ENCODE data around the gene LPGAT1. TPM values are rescaled to one million over a fixed set of nuclear protein-coding genes. Genes with fewer than 3 reads are reported as not detected.

The LPGAT1 gene
- total RNA-seq, 1 donor from 2014 or later, result 35.5 TPM

GRCh38 chr1:211705467-211706091 is 125.0 kb downstream of the LPGAT1 start:
- no peak for TF ChIP-seq CTCF (conservative IDR thresholded peaks at IDR 0.05; ENCODE audit: low read depth, low read length)
- H3K4me3 ChIP-seq (ENCODE audit: low read depth, low read length), result no peak overlapping the region
- no peak for DNase-seq (ENCODE audit: low read depth)

GRCh38 chr1:211704543-211704942 is 126.0 kb downstream of the LPGAT1 start:
- no peak for TF ChIP-seq CTCF (conservative IDR thresholded peaks at IDR 0.05; ENCODE audit: low read depth, low read length)
- DNase-seq (ENCODE audit: low read depth), result no peak
- no peak overlapping the region for H3K4me3 ChIP-seq (ENCODE audit: low read depth, low read length)

- no peak for DNase-seq (ENCODE audit: low read depth)
- no peak overlapping the region for H3K4me3 ChIP-seq (ENCODE audit: low read depth, low read length)
- no peak for TF ChIP-seq CTCF (conservative IDR thresholded peaks at IDR 0.05; ENCODE audit: low read depth, low read length)
Measured at GRCh38 chr1:211703812-211704537, 126.6 kb downstream of the LPGAT1 start.

GRCh38 chr1:211701733-211702132 is 128.8 kb downstream of the LPGAT1 start:
- no peak overlapping the region for H3K4me3 ChIP-seq (ENCODE audit: low read depth, low read length)
- TF ChIP-seq CTCF (conservative IDR thresholded peaks at IDR 0.05; ENCODE audit: low read depth, low read length), result no peak
- DNase-seq (ENCODE audit: low read depth), result no peak

- DNase-seq (ENCODE audit: low read depth), result no peak
- no peak overlapping the region for H3K4me3 ChIP-seq (ENCODE audit: low read depth, low read length)
- no peak for TF ChIP-seq CTCF (conservative IDR thresholded peaks at IDR 0.05; ENCODE audit: low read depth, low read length)
Measured at GRCh38 chr1:211699059-211699458, 131.5 kb downstream of the LPGAT1 start.

GRCh38 chr1:211698161-211699026 is 132.2 kb downstream of the LPGAT1 start:
- peak overlapping the region; percentile 29 for H3K4me3 ChIP-seq (ENCODE audit: low read depth, low read length)
- TF ChIP-seq CTCF (conservative IDR thresholded peaks at IDR 0.05; ENCODE audit: low read depth, low read length), result peak; percentile 97
- DNase-seq (ENCODE audit: low read depth), result no peak
